ENCODE measurements around the gene PARD6G. TPM values are rescaled to one million over a fixed set of nuclear protein-coding genes. Genes with fewer than 3 reads are reported as not detected.

The PARD6G gene
- total RNA-seq, 2 experiments from 2014 or later, result 0.47 to 1.0 TPM

- ATAC-seq (ENCODE audit: low read depth), result no peak
These were observed 110.2 kb downstream of the PARD6G start for GRCh38 chr18:80137137-80137536.

GRCh38 chr18:80136679-80137078, 110.6 kb downstream of the PARD6G start:
- no peaks in the 10 kb centered on the region for H3K9me3 Mint-ChIP-seq
- ATAC-seq (ENCODE audit: low read depth), result no peak
- H3K4me3 Mint-ChIP-seq, result no peak overlapping the region
- POLR2A ChIA-PET, result no interaction called here
- peaks cover 33% of the 10 kb centered on the region for H3K36me3 Mint-ChIP-seq
- H3K27ac Mint-ChIP-seq, result no peak overlapping the region
- H3K4me1 Mint-ChIP-seq, result peaks cover 14% of the 10 kb centered on the region
- no peak for DNase-seq
- no peaks in the 10 kb centered on the region for H3K27me3 Mint-ChIP-seq

More at GRCh38 chr18:80137137-80137536, 110.2 kb downstream of the PARD6G start:
- Mint-ChIP-seq H3K27me3 (no peaks in the 10 kb centered on the region), H3K4me3 (no peak overlapping the region), H3K27ac (no peak overlapping the region), H3K36me3 (peaks cover 31% of the 10 kb centered on the region), H3K9me3 (no peaks in the 10 kb centered on the region), H3K4me1 (peaks cover 11% of the 10 kb centered on the region)
- POLR2A ChIA-PET, result no interaction called here
- DNase-seq, result no peak

- H3K4me3 Mint-ChIP-seq, result no peak overlapping the region
- no peaks in the 10 kb centered on the region for H3K9me3 Mint-ChIP-seq
- no peak overlapping the region for H3K27ac Mint-ChIP-seq
- peaks cover 36% of the 10 kb centered on the region for H3K36me3 Mint-ChIP-seq
- H3K27me3 Mint-ChIP-seq, result no peaks in the 10 kb centered on the region
- ATAC-seq (ENCODE audit: low read depth), result no peak
- H3K4me1 Mint-ChIP-seq, result peaks cover 19% of the 10 kb centered on the region
- POLR2A ChIA-PET, result no interaction called here
- no peak for DNase-seq
These were observed 112.2 kb downstream of the PARD6G start for GRCh38 chr18:80135136-80135535.

- ATAC-seq (ENCODE audit: low read depth) (peak; percentile 63), DNase-seq (no peak)
- H3K9me3 Mint-ChIP-seq, result no peaks in the 10 kb centered on the region
- peaks cover 25% of the 10 kb centered on the region for H3K4me1 Mint-ChIP-seq
- H3K36me3 Mint-ChIP-seq, result peaks cover 40% of the 10 kb centered on the region
- peak overlapping the region; percentile 41 for H3K4me3 Mint-ChIP-seq
- H3K27ac Mint-ChIP-seq, result peak overlapping the region; percentile 80
- POLR2A ChIA-PET, result no interaction called here
- H3K27me3 Mint-ChIP-seq, result no peaks in the 10 kb centered on the region
These were observed 114.2 kb downstream of the PARD6G start for GRCh38 chr18:80133124-80133523.

- Mint-ChIP-seq H3K36me3 (peaks cover 40% of the 10 kb centered on the region), H3K27me3 (no peaks in the 10 kb centered on the region), H3K4me1 (peaks cover 29% of the 10 kb centered on the region), H3K27ac (peak overlapping the region; percentile 80), H3K9me3 (peaks cover 2% of the 10 kb centered on the region), H3K4me3 (peak overlapping the region; percentile 41)
- DNase-seq (no peak), ATAC-seq (ENCODE audit: low read depth) (no peak)
- POLR2A ChIA-PET, result no interaction called here
These were observed 115.0 kb downstream of the PARD6G start for GRCh38 chr18:80132180-80132812.

GRCh38 chr18:80130555-80130954, 116.8 kb downstream of the PARD6G start:
- DNase-seq (no peak), ATAC-seq (ENCODE audit: low read depth) (no peak)
- Mint-ChIP-seq H3K4me1 (peaks cover 39% of the 10 kb centered on the region), H3K4me3 (no peak overlapping the region), H3K27me3 (no peaks in the 10 kb centered on the region), H3K27ac (peak overlapping the region; percentile 56), H3K36me3 (peaks cover 41% of the 10 kb centered on the region), H3K9me3 (peaks cover 3% of the 10 kb centered on the region)
- POLR2A ChIA-PET, result interaction anchor here (1.1 kb wide), 1 partner anchor 29 kb away, joined by 3 read pairs; no protein-coding TSS in a partner anchor

GRCh38 chr18:80129672-80130367, 117.5 kb downstream of the PARD6G start:
- peaks cover 39% of the 10 kb centered on the region for H3K4me1 Mint-ChIP-seq
- H3K4me3 Mint-ChIP-seq, result no peak overlapping the region
- H3K9me3 Mint-ChIP-seq, result peaks cover 3% of the 10 kb centered on the region
- H3K27me3 Mint-ChIP-seq, result no peaks in the 10 kb centered on the region
- peaks cover 40% of the 10 kb centered on the region for H3K36me3 Mint-ChIP-seq
- no peak overlapping the region for H3K27ac Mint-ChIP-seq
- DNase-seq (no peak), ATAC-seq (ENCODE audit: low read depth) (no peak)
- POLR2A ChIA-PET, result no interaction called here

GRCh38 chr18:80127635-80128034, 119.7 kb downstream of the PARD6G start:
- H3K36me3 Mint-ChIP-seq, result peaks cover 39% of the 10 kb centered on the region
- no peak for ATAC-seq (ENCODE audit: low read depth)
- DNase-seq, result no peak
- H3K9me3 Mint-ChIP-seq, result peaks cover 3% of the 10 kb centered on the region
- peak overlapping the region; percentile 1 for H3K4me3 Mint-ChIP-seq
- no peaks in the 10 kb centered on the region for H3K27me3 Mint-ChIP-seq
- POLR2A ChIA-PET, result no interaction called here
- H3K27ac Mint-ChIP-seq, result no peak overlapping the region
- H3K4me1 Mint-ChIP-seq, result peaks cover 35% of the 10 kb centered on the region

- Mint-ChIP-seq H3K9me3 (peaks cover 3% of the 10 kb centered on the region), H3K27me3 (no peaks in the 10 kb centered on the region), H3K36me3 (peaks cover 43% of the 10 kb centered on the region), H3K4me3 (peak overlapping the region; percentile 50), H3K4me1 (peaks cover 27% of the 10 kb centered on the region), H3K27ac (peak overlapping the region; percentile 73)
- DNase-seq (no peak), ATAC-seq (ENCODE audit: low read depth) (peak; percentile 76)
- POLR2A ChIA-PET, result no interaction called here
These were observed 120.5 kb downstream of the PARD6G start for GRCh38 chr18:80126797-80127196.

GRCh38 chr18:80124131-80124530, 123.2 kb downstream of the PARD6G start:
- Mint-ChIP-seq H3K4me3 (no peak overlapping the region), H3K27ac (no peak overlapping the region), H3K27me3 (no peaks in the 10 kb centered on the region), H3K4me1 (peaks cover 18% of the 10 kb centered on the region), H3K36me3 (peaks cover 50% of the 10 kb centered on the region), H3K9me3 (peaks cover 3% of the 10 kb centered on the region)
- ATAC-seq (ENCODE audit: low read depth) (no peak), DNase-seq (no peak)
- POLR2A ChIA-PET, result no interaction called here

- ATAC-seq (ENCODE audit: low read depth) (no peak), DNase-seq (no peak)
- no peaks in the 10 kb centered on the region for H3K9me3 Mint-ChIP-seq
- H3K4me3 Mint-ChIP-seq, result no peak overlapping the region
- POLR2A ChIA-PET, result no interaction called here
- H3K36me3 Mint-ChIP-seq, result peaks cover 47% of the 10 kb centered on the region
- H3K27ac Mint-ChIP-seq, result no peak overlapping the region
- H3K4me1 Mint-ChIP-seq, result peaks cover 9% of the 10 kb centered on the region
- H3K27me3 Mint-ChIP-seq, result no peaks in the 10 kb centered on the region
These were observed 126.4 kb downstream of the PARD6G start for GRCh38 chr18:80120932-80121331.

- H3K9me3 Mint-ChIP-seq, result no peaks in the 10 kb centered on the region
- no peaks in the 10 kb centered on the region for H3K27me3 Mint-ChIP-seq
- peaks cover 44% of the 10 kb centered on the region for H3K36me3 Mint-ChIP-seq
- POLR2A ChIA-PET, result no interaction called here
- no peak overlapping the region for H3K27ac Mint-ChIP-seq
- DNase-seq, result no peak
- H3K4me1 Mint-ChIP-seq, result peaks cover 15% of the 10 kb centered on the region
- H3K4me3 Mint-ChIP-seq, result no peak overlapping the region
- no peak for ATAC-seq (ENCODE audit: low read depth)
These were observed 128.2 kb downstream of the PARD6G start for GRCh38 chr18:80119111-80119510.

GRCh38 chr18:80115035-80115434, 132.3 kb downstream of the PARD6G start:
- Mint-ChIP-seq H3K27ac (no peak overlapping the region), H3K4me1 (peaks cover 34% of the 10 kb centered on the region), H3K27me3 (no peaks in the 10 kb centered on the region), H3K4me3 (no peak overlapping the region), H3K9me3 (no peaks in the 10 kb centered on the region), H3K36me3 (peaks cover 37% of the 10 kb centered on the region)
- DNase-seq (no peak), ATAC-seq (ENCODE audit: low read depth) (no peak)
- POLR2A ChIA-PET, result no interaction called here

- ATAC-seq (ENCODE audit: low read depth), result no peak
- peaks cover 38% of the 10 kb centered on the region for H3K4me1 Mint-ChIP-seq
- H3K4me3 Mint-ChIP-seq, result no peak overlapping the region
- no peak for DNase-seq
- no peaks in the 10 kb centered on the region for H3K27me3 Mint-ChIP-seq
- peaks cover 25% of the 10 kb centered on the region for H3K36me3 Mint-ChIP-seq
- H3K27ac Mint-ChIP-seq, result no peak overlapping the region
- H3K9me3 Mint-ChIP-seq, result no peaks in the 10 kb centered on the region
- POLR2A ChIA-PET, result interaction anchor here (0.6 kb wide), 1 partner anchor 31 kb away, joined by 3 read pairs; no protein-coding TSS in a partner anchor
These were observed 134.6 kb downstream of the PARD6G start for GRCh38 chr18:80112624-80113248.
